KBM-7 (cell line): Measurements from ENCODE around the gene PHOSPHO2.

Source experiments
- DNase-seq: peaks from one replicate; pipeline ENCODE4 v3.0.0-alpha.2; 2015
- in situ Hi-C: fragments of 300-500 bp; cut with MboI; formaldehyde crosslinking; loops from 2 replicates; pipeline ENCODE4 v1.14.3; 2020; ENCODE audit warnings: low sequenced_read_pairs, low pct_unique_long_range_greater_than_20kb, mixed read lengths

PHOSPHO2 gene

GRCh38 chr2:169694113-169694893 is at the start of gene PHOSPHO2, which contains the start of gene CFAP210:
Gene PHOSPHO2 (plus strand): TSS chr2:169694469. CDS start chr2:169700972, 6,503 bp downstream.
Gene CFAP210 (minus strand): TSS chr2:169694405. CDS start chr2:169694327, 78 bp downstream.
- peak; percentile 97 for DNase-seq
- in situ Hi-C loops, result no loop called here

GRCh38 chr2:169647496-169647895 is 46.8 kb upstream of the PHOSPHO2 start:
- no peak for DNase-seq
- in situ Hi-C loops, result no loop called here

- no peak for DNase-seq
- in situ Hi-C loops, result no loop called here
These were observed 45.0 kb upstream of the PHOSPHO2 start for GRCh38 chr2:169649278-169649677.

- DNase-seq, result no peak
- in situ Hi-C loops, result no loop called here
These were observed 40.6 kb upstream of the PHOSPHO2 start for GRCh38 chr2:169653636-169654035.

GRCh38 chr2:169656164-169656563 is 38.1 kb upstream of the PHOSPHO2 start:
- peak; percentile 33 for DNase-seq
- in situ Hi-C loops, result no loop called here

GRCh38 chr2:169658877-169659276 is 35.4 kb upstream of the PHOSPHO2 start:
- no peak for DNase-seq
- in situ Hi-C loops, result no loop called here

- DNase-seq, result peak; percentile 86
These were observed 34.9 kb upstream of the PHOSPHO2 start for GRCh38 chr2:169659320-169659719.

GRCh38 chr2:169661265-169661664 is 33.0 kb upstream of the PHOSPHO2 start:
- in situ Hi-C loops, result no loop called here
- no peak for DNase-seq

More at GRCh38 chr2:169659320-169659719, 34.9 kb upstream of the PHOSPHO2 start:
- in situ Hi-C loops, result no loop called here

- in situ Hi-C loops, result no loop called here
- DNase-seq, result no peak
These were observed 31.5 kb upstream of the PHOSPHO2 start for GRCh38 chr2:169662744-169663143.

GRCh38 chr2:169663247-169663646 is 31.0 kb upstream of the PHOSPHO2 start:
- DNase-seq, result no peak
- in situ Hi-C loops, result no loop called here

- DNase-seq, result no peak
- in situ Hi-C loops, result no loop called here
These were observed 29.7 kb upstream of the PHOSPHO2 start for GRCh38 chr2:169664600-169664977.

GRCh38 chr2:169664978-169665930 is 29.0 kb upstream of the PHOSPHO2 start:
- DNase-seq, result peak; percentile 89
- in situ Hi-C loops, result no loop called here

- DNase-seq, result no peak
- in situ Hi-C loops, result no loop called here
These were observed 26.7 kb upstream of the PHOSPHO2 start for GRCh38 chr2:169667583-169667982.

GRCh38 chr2:169670215-169670651 is 24.0 kb upstream of the PHOSPHO2 start:
- in situ Hi-C loops, result no loop called here
- no peak for DNase-seq

- in situ Hi-C loops, result no loop called here
- no peak for DNase-seq
These were observed 23.3 kb upstream of the PHOSPHO2 start for GRCh38 chr2:169670937-169671336.

GRCh38 chr2:169672406-169672805 is 21.9 kb upstream of the PHOSPHO2 start:
- in situ Hi-C loops, result no loop called here
- DNase-seq, result peak; percentile 67

GRCh38 chr2:169673106-169673505 is 21.2 kb upstream of the PHOSPHO2 start:
- in situ Hi-C loops, result no loop called here
- DNase-seq, result no peak

GRCh38 chr2:169673921-169674320 is 20.3 kb upstream of the PHOSPHO2 start:
- in situ Hi-C loops, result no loop called here
- peak; percentile 66 for DNase-seq

GRCh38 chr2:169676357-169676756 is 17.9 kb upstream of the PHOSPHO2 start:
- in situ Hi-C loops, result no loop called here
- DNase-seq, result peak; percentile 49

- in situ Hi-C loops, result no loop called here
These were observed 17.4 kb upstream of the PHOSPHO2 start for GRCh38 chr2:169676850-169677249.

More at GRCh38 chr2:169676850-169677249, 17.4 kb upstream of the PHOSPHO2 start:
- DNase-seq, result no peak
